HG03354 (cell line): ENCODE measurements around the gene ZNF19.
A peak's percentile ranks its signal among the peaks of the same experiment; 100 is the strongest.

ENCODE experiments used
- ATAC-seq: cut with Tn5 transposase; IDR thresholded peaks from one replicate; pipeline ENCODE4 v1.9.1; 2021; ENCODE audit warnings: mild to moderate bottlenecking; ENCODE audit not compliant: unreplicated experiment, poor library complexity, severe bottlenecking

ZNF19 gene

GRCh38 chr16:71449020-71449419 lies 40.1 kb downstream of the ZNF19 start:
- no peak for ATAC-seq

- ATAC-seq: no peak
Measured at GRCh38 chr16:71448274-71448866, 40.8 kb downstream of the ZNF19 start.

- ATAC-seq: no peak
Measured at GRCh38 chr16:71443714-71444113, 45.4 kb downstream of the ZNF19 start.

- no peak for ATAC-seq
Measured at GRCh38 chr16:71442051-71442440, 47.1 kb downstream of the ZNF19 start, which contains the start of gene TLE7. Gene TLE7 (minus strand): TSS chr16:71442054. CDS start chr16:71433324, 8,730 bp downstream.

- no peak for ATAC-seq
Measured at GRCh38 chr16:71441348-71442050, 47.6 kb downstream of the ZNF19 start.

GRCh38 chr16:71440669-71441347 lies 48.3 kb downstream of the ZNF19 start:
- no peak for ATAC-seq

- ATAC-seq: no peak
Measured at GRCh38 chr16:71439523-71439922, 49.6 kb downstream of the ZNF19 start.

- no peak for ATAC-seq
Measured at GRCh38 chr16:71436473-71436872, 52.7 kb downstream of the ZNF19 start.

GRCh38 chr16:71432906-71433305 lies 56.2 kb downstream of the ZNF19 start:
- ATAC-seq: no peak

GRCh38 chr16:71431991-71432390 lies 57.1 kb downstream of the ZNF19 start:
- ATAC-seq: no peak

GRCh38 chr16:71431176-71431575 lies 57.9 kb downstream of the ZNF19 start:
- ATAC-seq: no peak

GRCh38 chr16:71430744-71431143 lies 58.4 kb downstream of the ZNF19 start:
- ATAC-seq: no peak

GRCh38 chr16:71429581-71429980 lies 59.5 kb downstream of the ZNF19 start:
- no peak for ATAC-seq

- ATAC-seq: no peak
Measured at GRCh38 chr16:71428883-71429282, 60.2 kb downstream of the ZNF19 start.

GRCh38 chr16:71428385-71428784 lies 60.7 kb downstream of the ZNF19 start:
- no peak for ATAC-seq

GRCh38 chr16:71426880-71427615 lies 62.1 kb downstream of the ZNF19 start:
- ATAC-seq: peak; percentile 5

GRCh38 chr16:71426069-71426879 lies 62.9 kb downstream of the ZNF19 start:
- ATAC-seq: peak; percentile 78

GRCh38 chr16:71425746-71426068 lies 63.4 kb downstream of the ZNF19 start:
- ATAC-seq: no peak

- ATAC-seq: no peak
Measured at GRCh38 chr16:71424626-71425025, 64.5 kb downstream of the ZNF19 start.

- no peak for ATAC-seq
Measured at GRCh38 chr16:71423865-71424264, 65.3 kb downstream of the ZNF19 start.
